Spleen (tissue), 3 donors: ENCODE measurements around the gene EXD3.

Experiments used
- POLR2A ChIP-seq, 3 donors: fragments of 450-650 bp; IDR thresholded peaks; one replicate each; pipeline ENCODE4 v1.5.1; 2017; ENCODE audit warnings: antibody characterized with exemption in 3 of 3, mild to moderate bottlenecking in 1 of 3
- POLR2AphosphoS5 ChIP-seq, 3 donors: sonication (generic); formaldehyde crosslinking; IDR thresholded peaks; one replicate each; pipeline ENCODE4 v1.5.1; 2017; ENCODE audit warnings: antibody characterized with exemption in 3 of 3

- TF ChIP-seq POLR2A (IDR thresholded peaks at IDR 0.05) (no peak), POLR2AphosphoS5 (IDR thresholded peaks at IDR 0.05) (no peak)
Observed at GRCh38 chr9:137406085-137406760, 16.7 kb downstream of the EXD3 start.
